SK-N-SH (cell line): ENCODE measurements around the gene SLC1A3. TPM values are rescaled to one million over a fixed set of nuclear protein-coding genes. Genes with fewer than 3 reads are reported as not detected.
A peak's percentile ranks its signal among the peaks of the same experiment; 100 is the strongest.

Source experiments
- CTCF ChIA-PET: fragments of 300-600, 350-600 bp; formaldehyde crosslinking; extraction: SDS; loops from one replicate; lab custom pipeline; 2021; lab: Yijun Ruan, JAX
- POLR2A ChIA-PET: fragments of 350-600 bp; sonication (Branson Sonifier 250); formaldehyde crosslinking; extraction: SDS; loops from one replicate; lab custom pipeline; 2020; ENCODE audit warnings: antibody characterized with exemption, inconsistent platforms; lab: Yijun Ruan, JAX
- DNase-seq: peaks from one replicate; pipeline ENCODE4 v3.0.0; 2012
- H2AFZ ChIP-seq: fragments of 200-600 bp; sonication (generic); 2 replicates; pipeline ENCODE4 v1.8.1; 2016; ENCODE audit warnings: antibody characterized with exemption, mild to moderate bottlenecking, low read depth
- H3F3A ChIP-seq: fragments of 200-600 bp; sonication (generic); replicated peaks from 2 replicates; pipeline ENCODE3; 2016; ENCODE audit warnings: antibody characterized with exemption, mild to moderate bottlenecking; ENCODE audit not compliant: insufficient read depth
- H3K27ac ChIP-seq, 2 experiments: fragments of 200-500 bp in 1 of 2; fragments of 200-600 bp in 1 of 2; sonication (Bioruptor generic) in 1 of 2; sonication (generic), shearing (Covaris generic) in 1 of 2; 2 replicates each; pipeline versions ENCODE4 v1.5.1 to v1.6.1; 2014 to 2016; ENCODE audit warnings: low read depth in 2 of 2, inconsistent platforms in 1 of 2, low read length in 1 of 2, mild to moderate bottlenecking in 1 of 2, mixed read lengths in 1 of 2
- H3K27me3 ChIP-seq: fragments of 200-600 bp; sonication (generic), shearing (Covaris generic); 2 replicates; pipeline ENCODE4 v1.6.1; 2016; ENCODE audit warnings: mixed run types; ENCODE audit not compliant: insufficient read depth
- H3K36me3 ChIP-seq, 2 experiments: fragments of 200-500 bp in 1 of 2; fragments of 200-600 bp in 1 of 2; sonication (Bioruptor generic) in 1 of 2; sonication (generic) in 1 of 2; replicated peaks in 1 of 2; 2 replicates each; pipeline versions ENCODE3 to v1.5.1; 2014 to 2016; ENCODE audit warnings: low read length in 1 of 2, mild to moderate bottlenecking in 1 of 2; ENCODE audit not compliant: insufficient read depth in 2 of 2, control insufficient read depth in 1 of 2
- H3K4me1 ChIP-seq, 2 experiments: fragments of 200-500 bp in 1 of 2; fragments of 200-600 bp in 1 of 2; sonication (Bioruptor generic) in 1 of 2; sonication (generic), shearing (Covaris generic) in 1 of 2; 2 replicates each; pipeline versions ENCODE4 v1.5.1 to v1.6.1; 2014 to 2016; ENCODE audit warnings: low read depth in 1 of 2, low read length in 1 of 2, mixed run types in 1 of 2; ENCODE audit not compliant: insufficient read depth in 2 of 2, control insufficient read depth in 1 of 2
- H3K4me2 ChIP-seq: fragments of 200-600 bp; sonication (generic), shearing (Covaris generic); 2 replicates; pipeline ENCODE4 v1.6.1; 2017; ENCODE audit warnings: mixed run types
- H3K4me3 ChIP-seq, 2 experiments: fragments of 200-500 bp in 1 of 2; fragments of 200-600 bp in 1 of 2; sonication (Bioruptor generic) in 1 of 2; sonication (generic), shearing (Covaris generic) in 1 of 2; 2 replicates each; pipeline versions ENCODE4 v1.5.1 to v1.8.1; 2014 to 2016; ENCODE audit warnings: low read depth in 2 of 2, inconsistent platforms in 1 of 2, low read length in 1 of 2, mild to moderate bottlenecking in 1 of 2, mixed read lengths in 1 of 2, moderate library complexity in 1 of 2
- H3K79me2 ChIP-seq: fragments of 200-600 bp; sonication (generic); 2 replicates; pipeline ENCODE4 v1.8.1; 2017; ENCODE audit warnings: mild to moderate bottlenecking; ENCODE audit not compliant: insufficient read depth
- H3K9ac ChIP-seq: fragments of 200-600 bp; sonication (generic); 2 replicates; pipeline ENCODE4 v1.6.1; 2017; ENCODE audit warnings: mixed run types
- H3K9me2 ChIP-seq: fragments of 200-600 bp; sonication (generic); 2 replicates; pipeline ENCODE4 v1.6.1; 2017; ENCODE audit warnings: mixed run types
- H3K9me3 ChIP-seq: fragments of 200-600 bp; sonication (generic); 2 replicates; pipeline ENCODE4 v1.6.1; 2017; ENCODE audit warnings: mixed run types, mild to moderate bottlenecking, moderate library complexity
- H4K20me1 ChIP-seq: fragments of 200-600 bp; sonication (generic); 2 replicates; pipeline ENCODE4 v1.6.1; 2017; ENCODE audit warnings: mild to moderate bottlenecking, mixed run types; ENCODE audit not compliant: insufficient read depth
- CTCF ChIP-seq: fragments of 200-600 bp; sonication (generic); IDR thresholded peaks from 2 replicates; pipeline ENCODE4 v1.6.1; 2017; ENCODE audit warnings: antibody characterized with exemption, mild to moderate bottlenecking, moderate library complexity
- ELF1 ChIP-seq: IDR thresholded peaks from 2 replicates; pipeline ENCODE4 v1.4.0; 2012
- FOSL2 ChIP-seq: IDR thresholded peaks from 2 replicates; pipeline ENCODE4 v1.4.0; 2012; ENCODE audit warnings: low read depth, mild to moderate bottlenecking, moderate library complexity, borderline replicate concordance
- FOXJ3 ChIP-seq: sonication (generic); formaldehyde crosslinking; IDR thresholded peaks from 2 replicates; pipeline ENCODE4 v1.5.1; 2020; ENCODE audit warnings: mild to moderate bottlenecking, missing genetic modification reagents
- JUND ChIP-seq: IDR thresholded peaks from 2 replicates; pipeline ENCODE4 v1.4.0; 2012
- MXI1 ChIP-seq: IDR thresholded peaks from 2 replicates; pipeline ENCODE4 v1.6.1; 2012; ENCODE audit warnings: mild to moderate bottlenecking, low read depth, low read length, improper control_type of control experiment
- NFIC ChIP-seq: IDR thresholded peaks from 2 replicates; pipeline ENCODE4 v1.4.0; 2012; ENCODE audit warnings: borderline replicate concordance
- RAD21 ChIP-seq: IDR thresholded peaks from 2 replicates; pipeline ENCODE4 v1.6.1; 2012; ENCODE audit warnings: mild to moderate bottlenecking, low read length
- RXRA ChIP-seq: IDR thresholded peaks from 2 replicates; pipeline ENCODE4 v1.4.0; 2012; ENCODE audit warnings: low read depth, mild to moderate bottlenecking, borderline replicate concordance
- YY1 ChIP-seq: IDR thresholded peaks from 2 replicates; pipeline ENCODE4 v1.4.0; 2012; ENCODE audit warnings: low read depth, mild to moderate bottlenecking
- ZBTB33 ChIP-seq: IDR thresholded peaks from 2 replicates; pipeline ENCODE4 v1.4.0; 2012; ENCODE audit warnings: low read depth, borderline replicate concordance
- polyA plus RNA-seq, 3 experiments: library from polyadenylated mRNA; depleted of rRNA; stranded (reverse); fragments of >200 nt; gene quantifications; 2 replicates each; pipeline ENCODE4 v1.2.3, GENCODE V29; 2012

Gene SLC1A3
- polyA plus RNA-seq, 1 of the 3 experiments (the other 2 are of a cell fraction): not detected

- TF ChIP-seq ZBTB33: no peak
- TF ChIP-seq CTCF: peak; percentile 72
- TF ChIP-seq MXI1: peak; percentile 48; the same call in 1 of the 2 replicates
Measured at GRCh38 chr5:36690041-36690961, 83.9 kb downstream of the SLC1A3 start (continued).

GRCh38 chr5:36691226-36691625, 84.8 kb downstream of the SLC1A3 start:
- H3K4me3 ChIP-seq: no peak overlapping the region
- no peak overlapping the region for H3K27ac ChIP-seq
- H3K79me2 ChIP-seq: no peaks in the 10 kb centered on the region
- no peaks in the 10 kb centered on the region for H3K9me2 ChIP-seq
- no peak overlapping the region for H2AFZ ChIP-seq
- peaks cover 4% of the 10 kb centered on the region for H3F3A ChIP-seq
- ChIA-PET POLR2A (no interaction called here), CTCF (interaction anchor here (0.9 to 9.4 kb wide), 17 partner anchors 9 to 626 kb away, joined by 3 to 123 read pairs (median 3); no protein-coding TSS in a partner anchor)
- H3K9ac ChIP-seq: no peak overlapping the region
- no peaks in the 10 kb centered on the region for H3K9me3 ChIP-seq
- H3K4me2 ChIP-seq: no peak overlapping the region
- H4K20me1 ChIP-seq: no peaks in the 10 kb centered on the region
- peaks cover 7% of the 10 kb centered on the region; the same call in 1 of the 2 replicates for H3K27me3 ChIP-seq
- H3K4me1 ChIP-seq: peaks cover 0 to 3% of the 10 kb centered on the region in 2 experiments; a peak in 1 of 4 replicates
- TF ChIP-seq FOXJ3 (CRISPR knock-in tag) (no peak), RXRA (no peak), JUND (no peak), NFIC (no peak), RAD21 (no peak), FOSL2 (no peak), ELF1 (no peak), MXI1 (no peak), YY1 (no peak)
- no peak for DNase-seq
- H3K36me3 ChIP-seq: no peaks in the 10 kb centered on the region
